Heart left ventricle (tissue), 13 donors: ENCODE measurements around the gene LCNL1.

Experiments used
- CTCF ChIP-seq, 12 donors: fragments of 200-600 bp; sonication (generic) in 4 of 12; IDR thresholded peaks; one replicate each; pipeline versions ENCODE4 v1.5.0 to v1.8.0; 2018 to 2022; ENCODE audit warnings: antibody characterized with exemption in 12 of 12, mild to moderate bottlenecking in 5 of 12
- POLR2A ChIP-seq, 2 donors: fragments of 450-650 bp; IDR thresholded peaks; one replicate each; pipeline ENCODE4 v1.6.1; 2017; ENCODE audit warnings: antibody characterized with exemption in 2 of 2, mild to moderate bottlenecking in 2 of 2, moderate library complexity in 2 of 2
- donor health status: ischemic (EF 13 %, LVEDD 7.1; RV severe dilation, severe dysfunction).
- donor health status: DM: no; HTN: yes; CAD: no.
- donor health status: DM: no; HTN: no; CAD: no.
- donor health status: ischemic (EF 25% LVEDD 6.9; RV normal size, moderate dysfunction).
- donor health status: ischemic (EF 25% LVEDD 5.7; RV mildly dilated, moderate dysfunction).
- donor health status: ischemic (EF 35%, LVEDD 5.7; RV mildly dilated, moderate dysfunction).
- donor health status: nonischemic (EF 11% LVEDD 7.7; RV severe dilation, severe dysfunction).
- donor health status: DM: yes; HTN: yes; CAD: no.
- donor health status: PGD.
- donor health status: ischemic (EF 29% LVEDD 5.4; RV normal size, mild dysfunction).
- donor health status: nonischemic (EF 23%, LVEDD 6.1; RV moderate dilation, normal function).

GRCh38 chr9:137009938-137010732 is 27.3 kb downstream of the LCNL1 start:
- no peak for TF ChIP-seq CTCF (IDR thresholded peaks at IDR 0.05)
- TF ChIP-seq POLR2A (IDR thresholded peaks at IDR 0.05): no peak
